GM20431 (cell line): ENCODE measurements around the gene SCIN.

Source experiments
- in situ Hi-C: fragments of 300-500 bp; cut with MseI, MboI; formaldehyde crosslinking; loops from one replicate; pipeline ENCODE4 v1.15.0; 2020; ENCODE audit warnings: low sequenced_read_pairs; ENCODE audit not compliant: unreplicated experiment

Gene SCIN

GRCh38 chr7:12705878-12706277 is 135.4 kb downstream of the SCIN start:
- in situ Hi-C loops, result no loop called here

GRCh38 chr7:12706900-12707536 is 136.5 kb downstream of the SCIN start:
- in situ Hi-C loops, result no loop called here

GRCh38 chr7:12708314-12708713 is 137.8 kb downstream of the SCIN start:
- in situ Hi-C loops, result no loop called here
